ENCODE results near the gene KCNJ2.

Gene KCNJ2

GRCh38 chr17:70181376-70181775 is 12.0 kb downstream of the KCNJ2 start:
- H3K4me3 ChIP-seq (ENCODE audit: low read length) = no peak overlapping the region
- TF ChIP-seq CTCF (IDR thresholded peaks at IDR 0.05; ENCODE audit: insufficient read depth, low read depth, low read length, missing control alignments) = no peak
- DNase-seq (ENCODE audit: low read depth) = peak; percentile 25

DNA sequence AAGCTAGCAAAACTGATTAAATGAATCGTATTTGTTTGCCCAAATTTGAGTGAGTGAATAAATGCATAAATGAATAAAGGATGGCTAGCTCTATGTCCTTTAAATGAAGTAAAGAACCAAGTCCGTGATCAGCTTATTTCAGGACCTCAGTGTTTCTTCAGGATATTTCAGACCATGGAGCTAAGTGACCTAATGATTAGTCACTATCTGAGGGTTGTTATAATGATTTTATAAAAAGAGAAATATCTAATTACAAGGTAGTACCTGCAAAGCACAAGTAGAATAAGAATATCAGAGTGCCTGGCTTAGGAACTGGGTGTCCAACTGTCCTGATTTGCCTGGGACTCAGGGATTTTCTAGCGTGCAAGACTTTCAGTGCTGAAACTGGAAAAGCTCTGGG is 12.5 kb downstream of the KCNJ2 start:
- H3K4me3 ChIP-seq (ENCODE audit: low read length) = no peak overlapping the region
- DNase-seq (ENCODE audit: low read depth) = peak; percentile 53
- no peak for TF ChIP-seq CTCF (IDR thresholded peaks at IDR 0.05; ENCODE audit: insufficient read depth, low read depth, low read length, missing control alignments)

- H3K4me3 ChIP-seq (ENCODE audit: low read length) = no peak overlapping the region
- TF ChIP-seq CTCF (IDR thresholded peaks at IDR 0.05; ENCODE audit: insufficient read depth, low read depth, low read length, missing control alignments) = no peak
- DNase-seq (ENCODE audit: low read depth) = no peak
Measured at GRCh38 chr17:70183508-70183907, 14.2 kb downstream of the KCNJ2 start.

- no peak for TF ChIP-seq CTCF (IDR thresholded peaks at IDR 0.05; ENCODE audit: insufficient read depth, low read depth, low read length, missing control alignments)
- no peak overlapping the region for H3K4me3 ChIP-seq (ENCODE audit: low read length)
- DNase-seq (ENCODE audit: low read depth) = no peak
Measured at GRCh38 chr17:70184207-70184606, 14.9 kb downstream of the KCNJ2 start.

DNA sequence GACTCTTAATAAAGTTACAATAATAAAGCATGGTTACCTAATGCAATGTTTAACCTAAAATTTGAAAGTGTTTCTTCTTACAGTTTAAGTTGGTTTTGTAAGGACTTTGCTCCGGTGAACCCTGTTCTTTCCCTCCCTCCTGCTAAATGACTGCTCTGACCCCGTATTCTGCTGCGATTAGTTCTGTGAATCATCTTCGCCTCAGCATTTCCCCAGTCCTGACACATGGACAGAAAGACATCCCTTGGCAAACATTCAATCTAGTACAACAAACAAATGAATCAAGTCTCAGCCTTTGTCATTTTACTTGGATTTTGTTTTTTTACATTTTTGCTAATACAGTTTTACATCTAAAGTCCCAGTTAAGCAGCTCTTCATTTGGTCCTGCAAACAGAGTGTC is 15.4 kb downstream of the KCNJ2 start:
- DNase-seq (ENCODE audit: low read depth) = peak; percentile 89
- no peak overlapping the region for H3K4me3 ChIP-seq (ENCODE audit: low read length)

DNA sequence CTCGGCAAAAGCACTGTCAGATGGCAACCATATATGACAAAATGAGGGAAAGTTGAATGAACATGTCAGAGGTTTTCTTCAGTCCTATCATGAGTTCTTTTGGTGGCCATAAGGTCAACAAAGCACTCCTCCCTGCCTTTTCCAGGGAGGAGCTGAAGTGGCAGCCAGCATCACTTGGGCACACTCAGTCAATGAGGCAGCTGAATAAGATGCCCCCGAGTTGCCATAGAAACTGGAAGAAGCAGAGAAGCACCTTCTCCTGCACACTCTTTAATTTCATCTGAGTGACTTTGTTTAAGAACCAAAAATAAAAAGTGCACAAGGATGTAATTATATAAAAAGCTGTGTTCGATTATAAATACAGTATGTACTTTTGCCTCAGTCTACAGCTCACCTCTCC is 16.0 kb downstream of the KCNJ2 start:
- H3K4me3 ChIP-seq (ENCODE audit: low read length) = no peak overlapping the region
- DNase-seq (ENCODE audit: low read depth) = no peak
- no peak for TF ChIP-seq CTCF (IDR thresholded peaks at IDR 0.05; ENCODE audit: insufficient read depth, low read depth, low read length, missing control alignments)

More for the DNA sequence above, 15.4 kb downstream of the KCNJ2 start:
- no peak for TF ChIP-seq CTCF (IDR thresholded peaks at IDR 0.05; ENCODE audit: insufficient read depth, low read depth, low read length, missing control alignments)

- H3K4me3 ChIP-seq (ENCODE audit: low read length) = no peak overlapping the region
- TF ChIP-seq CTCF (IDR thresholded peaks at IDR 0.05; ENCODE audit: insufficient read depth, low read depth, low read length, missing control alignments) = no peak
Measured at GRCh38 chr17:70187383-70187782, 18.1 kb downstream of the KCNJ2 start.

More at GRCh38 chr17:70187383-70187782, 18.1 kb downstream of the KCNJ2 start:
- peak; percentile 81 for DNase-seq (ENCODE audit: low read depth)

Measured in epithelial cell of esophagus (primary cell).